PFSK-1 (cell line): ENCODE measurements around the gene HLA-DMB.
A peak's percentile ranks its signal among the peaks of the same experiment; 100 is the strongest.

Experiments used
- FOXP2 ChIP-seq: optimal IDR thresholded peaks from 2 replicates; pipeline ENCODE3; 2011; ENCODE audit warnings: borderline replicate concordance, control low read depth, inconsistent platforms; ENCODE audit not compliant: insufficient read depth; ENCODE audit errors: extremely low read length, extremely low read depth
- POLR2AphosphoS5 ChIP-seq: IDR thresholded peaks from 2 replicates; pipeline ENCODE4 v1.6.1; 2012; ENCODE audit warnings: low read depth, mild to moderate bottlenecking, control low read depth, low read length, moderate library complexity
- REST ChIP-seq, 2 experiments: IDR thresholded peaks; 2 replicates each; pipeline versions ENCODE4 v1.6.1 to v1.8.0; 2011 to 2012; ENCODE audit warnings: low read depth in 2 of 2, low read length in 2 of 2, control low read depth in 1 of 2, inconsistent platforms in 1 of 2, mild to moderate bottlenecking in 1 of 2, moderate library complexity in 1 of 2; ENCODE audit not compliant: insufficient read depth in 1 of 2
- SIN3A ChIP-seq: IDR thresholded peaks from 2 replicates; pipeline ENCODE4 v1.6.1; 2012; ENCODE audit warnings: mild to moderate bottlenecking, low read length, moderate library complexity, borderline replicate concordance; ENCODE audit not compliant: insufficient read depth
- TAF1 ChIP-seq: IDR thresholded peaks from 2 replicates; pipeline ENCODE4 v1.6.1; 2012; ENCODE audit warnings: low read length, control low read depth, borderline replicate concordance; ENCODE audit not compliant: insufficient read depth

HLA-DMB gene

DNA sequence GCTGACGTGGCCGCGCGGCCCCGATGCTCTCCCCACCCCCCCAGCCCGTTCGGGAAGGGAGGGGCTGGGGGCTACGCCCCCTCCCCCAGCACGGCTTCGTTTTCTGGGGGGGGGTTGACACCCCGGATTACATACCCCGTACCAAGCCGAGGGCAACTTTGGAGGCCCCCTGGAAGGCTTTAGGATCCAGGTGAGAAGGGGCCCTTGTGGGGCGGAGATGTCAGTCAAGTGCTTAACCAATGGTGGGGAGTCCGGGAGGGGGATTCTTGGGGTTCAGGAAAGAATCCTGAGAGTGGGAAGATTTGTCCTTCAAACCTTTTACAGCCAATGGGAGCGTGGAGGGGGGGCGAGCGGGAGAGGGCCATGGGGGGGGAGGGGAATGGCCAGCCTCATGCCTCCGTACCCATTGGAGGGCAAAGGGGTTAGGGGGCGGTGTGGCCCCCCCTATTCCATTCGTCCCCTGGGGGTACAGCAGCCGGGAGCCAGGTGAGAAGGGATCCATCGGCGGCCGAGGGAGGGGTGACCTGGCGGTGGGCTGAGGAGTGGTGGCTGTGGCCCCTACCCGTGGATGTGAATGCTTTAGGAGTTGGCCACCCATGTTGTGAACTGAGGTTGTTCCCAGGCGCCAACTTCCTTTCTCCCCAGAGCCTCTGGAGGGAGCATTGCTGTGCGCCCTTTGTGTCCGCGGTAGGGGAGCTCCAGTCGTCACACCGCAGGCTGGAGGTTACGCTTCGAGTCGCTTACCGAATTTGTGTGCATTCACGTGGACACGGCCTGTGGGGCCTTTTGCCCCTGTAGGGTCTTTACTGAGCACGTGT lies 28.2 kb upstream of the HLA-DMB start:
- TF ChIP-seq TAF1: no peak
- no peak; the same call in 1 of the 2 replicates for TF ChIP-seq POLR2AphosphoS5
- TF ChIP-seq SIN3A: peak; percentile 54; the same call in 1 of the 2 replicates

DNA sequence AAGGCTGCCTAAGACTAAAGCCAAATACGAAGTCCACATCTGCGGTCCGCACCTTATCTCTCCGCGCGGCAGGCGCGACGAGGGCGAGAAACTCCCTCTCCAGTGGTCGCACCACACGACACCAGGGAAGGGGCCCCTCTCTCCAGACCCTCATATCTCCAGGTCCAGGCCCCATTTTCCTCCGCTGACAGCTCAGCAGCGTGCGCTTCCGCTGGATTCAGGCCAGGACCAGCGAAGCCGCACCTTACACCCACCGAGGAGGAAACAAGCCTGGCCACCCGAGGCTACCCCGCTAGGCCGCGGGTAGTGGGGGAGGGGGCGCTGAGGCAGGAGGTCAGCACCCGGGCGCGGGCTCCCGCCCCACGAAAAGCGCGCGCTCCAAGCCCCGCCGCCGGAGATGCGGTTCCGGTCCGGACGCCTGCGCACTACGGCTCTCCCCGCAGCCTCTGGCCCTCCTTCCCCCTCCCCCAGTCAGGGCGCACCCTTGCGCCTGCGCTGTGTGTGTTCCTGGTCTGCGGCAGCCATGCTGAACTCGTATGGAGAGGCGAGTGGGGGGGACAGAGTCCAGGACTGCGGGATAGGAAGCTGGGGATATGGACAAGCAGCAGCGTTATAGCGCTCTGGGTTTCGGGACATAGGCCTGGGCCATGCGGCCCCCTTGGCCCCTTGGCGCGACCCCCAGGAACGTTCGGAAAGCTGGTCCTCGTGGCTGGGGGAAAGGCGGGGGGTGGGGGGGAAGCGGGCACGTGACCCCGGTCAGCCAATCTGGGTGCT lies 27.5 kb upstream of the HLA-DMB start, which contains the start of gene BRD2:
TSS of gene BRD2 (plus strand) at position 502 of the 774 bp plus-strand sequence. CDS start 4,305 bp downstream, outside the sequence.
- no peak for TF ChIP-seq REST (IDR thresholded peaks at IDR 0.05; ENCODE audit: insufficient read depth in 1 of 2, low read depth in 2 of 2, low read length in 2 of 2)
- TF ChIP-seq SIN3A: no peak
- peak; percentile 59; the same call in 1 of the 2 replicates for TF ChIP-seq TAF1
- TF ChIP-seq POLR2AphosphoS5: peak; percentile 77
- TF ChIP-seq FOXP2: no peak

DNA sequence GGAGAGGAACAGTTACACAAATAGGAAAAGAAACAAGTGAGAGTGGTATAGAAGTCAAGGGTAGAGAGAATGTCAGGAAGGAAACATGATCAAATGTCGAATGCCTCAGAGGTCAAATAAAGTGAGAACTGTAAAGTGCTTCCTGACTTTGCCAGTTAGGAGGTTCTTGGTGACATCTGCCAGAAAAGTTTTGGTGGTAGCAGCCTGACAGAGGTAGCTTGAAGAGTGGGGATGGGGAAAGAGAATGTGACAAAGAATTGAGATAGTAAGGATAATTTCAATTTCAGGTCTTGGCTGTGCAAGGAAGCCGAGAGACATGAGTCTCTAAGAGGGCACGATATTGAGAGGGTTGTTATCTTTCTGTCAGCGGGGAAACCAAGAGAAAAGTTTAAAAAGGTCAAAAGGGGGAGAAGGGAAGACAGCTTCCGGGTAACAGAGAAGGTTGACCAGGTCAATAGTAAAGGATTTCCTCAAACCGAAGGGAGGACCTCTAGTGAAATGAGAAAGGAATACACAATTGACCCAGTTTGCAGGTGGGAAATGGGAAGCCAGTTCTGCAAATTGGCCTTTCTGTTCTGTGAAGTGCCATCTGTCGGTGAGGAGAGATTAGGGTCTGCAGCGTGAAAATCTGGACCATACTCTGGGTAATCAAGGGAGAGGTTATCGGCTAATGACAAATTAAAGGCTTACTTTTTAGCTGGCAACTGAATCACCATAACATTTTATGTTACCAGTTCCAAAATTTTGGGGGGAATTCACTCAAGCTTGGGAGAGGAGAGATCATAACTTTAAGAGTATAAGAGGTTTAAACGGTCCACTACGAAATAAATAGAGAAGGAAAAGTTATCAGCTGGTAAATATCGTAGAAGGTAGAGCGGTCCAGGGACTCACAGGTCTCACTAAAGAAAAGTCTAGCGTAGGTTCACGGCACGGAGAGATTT lies 26.6 kb upstream of the HLA-DMB start:
- TF ChIP-seq POLR2AphosphoS5 (no peak; the same call in 1 of the 2 replicates), FOXP2 (no peak), REST (IDR thresholded peaks at IDR 0.05; ENCODE audit: insufficient read depth in 1 of 2, low read depth in 2 of 2, low read length in 2 of 2) (no peak), TAF1 (no peak)

DNA sequence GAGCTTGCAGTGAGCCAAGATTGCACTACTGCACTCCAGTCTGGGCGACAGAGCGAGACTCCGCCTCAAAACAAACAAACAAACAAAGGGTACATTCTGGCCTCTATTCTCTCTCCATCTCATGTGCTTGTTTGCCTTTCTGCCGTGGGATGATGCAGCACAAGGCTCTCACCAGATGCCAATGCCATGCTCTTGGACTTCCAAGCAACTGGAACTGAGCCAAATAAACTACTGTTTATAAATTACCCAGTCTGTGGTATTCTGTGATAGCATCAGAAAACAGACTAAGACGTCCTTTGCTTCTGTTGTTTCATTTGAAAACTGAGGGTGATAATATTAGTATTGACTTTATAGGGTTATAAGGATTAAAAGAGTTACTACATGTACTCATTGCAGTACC lies 23.9 kb upstream of the HLA-DMB start:
- no peak for TF ChIP-seq SIN3A
- no peak for TF ChIP-seq POLR2AphosphoS5
- TF ChIP-seq REST (IDR thresholded peaks at IDR 0.05; ENCODE audit: insufficient read depth in 1 of 2, low read depth in 2 of 2, low read length in 2 of 2): no peak
- TF ChIP-seq FOXP2: no peak
- no peak for TF ChIP-seq TAF1

DNA sequence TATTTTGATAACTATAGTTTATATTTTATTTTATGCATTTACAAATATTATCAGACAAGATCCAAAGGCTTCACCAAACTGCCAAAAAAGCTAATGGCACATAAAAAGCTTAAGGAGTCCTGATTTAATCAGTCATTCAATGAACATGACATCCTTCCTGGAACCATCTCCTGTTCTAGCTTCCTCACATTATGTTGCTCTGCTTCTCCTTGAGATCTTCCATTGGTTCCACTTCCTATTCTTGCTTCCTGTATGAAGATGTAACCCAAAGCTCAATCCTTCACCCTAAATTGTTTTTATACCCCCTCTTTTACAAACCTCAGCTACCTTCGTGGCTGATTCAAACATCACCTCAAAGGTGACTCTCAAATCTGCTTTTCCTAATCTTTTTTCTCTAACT lies 23.0 kb upstream of the HLA-DMB start:
- TF ChIP-seq FOXP2: no peak
- TF ChIP-seq POLR2AphosphoS5: no peak
- no peak for TF ChIP-seq REST (IDR thresholded peaks at IDR 0.05; ENCODE audit: insufficient read depth in 1 of 2, low read depth in 2 of 2, low read length in 2 of 2)
- no peak for TF ChIP-seq TAF1
- TF ChIP-seq SIN3A: no peak
